Kidney epithelial cell (primary cell): ENCODE measurements around the gene ATP5PB. TPM values are rescaled to one million over a fixed set of nuclear protein-coding genes. Genes with fewer than 3 reads are reported as not detected.
A peak's percentile ranks its signal among the peaks of the same experiment; 100 is the strongest.

Experiments
- DNase-seq: peaks from one replicate; pipeline ENCODE4 v3.0.0-alpha.2; 2010; ENCODE audit warnings: low read depth
- H3K27me3 ChIP-seq: 2 replicates; pipeline ENCODE4 v1.6.0; 2011; ENCODE audit warnings: low read length; ENCODE audit not compliant: control insufficient read depth, insufficient read depth
- H3K36me3 ChIP-seq: 2 replicates; pipeline ENCODE4 v1.5.1; 2011; ENCODE audit warnings: low read length; ENCODE audit not compliant: control insufficient read depth, insufficient read depth
- H3K4me3 ChIP-seq: 2 replicates; pipeline ENCODE4 v1.5.1; 2011; ENCODE audit warnings: low read depth, mild to moderate bottlenecking, control low read depth, low read length
- total RNA-seq: library from RNA; depleted of rRNA; stranded (reverse); fragments of >200 nt; gene quantifications from 2 replicates; pipeline ENCODE4 v1.2.3, GENCODE V29; 2015
- TF ChIP-seq, protein P1 (sequence below): IDR thresholded peaks from 2 replicates; pipeline ENCODE4 v1.5.1; 2011; ENCODE audit warnings: mild to moderate bottlenecking, moderate library complexity, low read length, control low read depth, inconsistent platforms; ENCODE audit not compliant: insufficient read depth, poor library complexity, severe bottlenecking

ATP5PB gene
- total RNA-seq, 1 donor from 2014 or later = 224 TPM

DNA sequence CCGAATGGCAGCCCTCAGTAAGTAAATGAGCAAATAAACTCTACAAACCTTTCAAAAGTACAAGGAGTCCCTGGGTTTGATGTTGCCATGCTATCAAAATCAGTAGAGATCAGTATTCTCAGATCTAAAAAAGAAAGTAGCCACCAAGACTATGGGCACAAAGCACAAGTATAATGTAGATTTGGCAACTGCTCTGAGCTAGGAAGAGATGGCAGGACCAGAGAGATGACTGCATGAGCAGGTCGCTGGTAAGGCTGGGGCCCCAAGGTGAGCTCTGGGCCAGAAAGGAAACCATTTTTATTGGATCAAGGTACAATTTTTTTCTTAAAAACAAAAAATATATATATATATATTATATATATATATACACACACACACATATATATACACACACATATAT, 57.3 kb downstream of the ATP5PB start:
- TF ChIP-seq, protein P1, sequence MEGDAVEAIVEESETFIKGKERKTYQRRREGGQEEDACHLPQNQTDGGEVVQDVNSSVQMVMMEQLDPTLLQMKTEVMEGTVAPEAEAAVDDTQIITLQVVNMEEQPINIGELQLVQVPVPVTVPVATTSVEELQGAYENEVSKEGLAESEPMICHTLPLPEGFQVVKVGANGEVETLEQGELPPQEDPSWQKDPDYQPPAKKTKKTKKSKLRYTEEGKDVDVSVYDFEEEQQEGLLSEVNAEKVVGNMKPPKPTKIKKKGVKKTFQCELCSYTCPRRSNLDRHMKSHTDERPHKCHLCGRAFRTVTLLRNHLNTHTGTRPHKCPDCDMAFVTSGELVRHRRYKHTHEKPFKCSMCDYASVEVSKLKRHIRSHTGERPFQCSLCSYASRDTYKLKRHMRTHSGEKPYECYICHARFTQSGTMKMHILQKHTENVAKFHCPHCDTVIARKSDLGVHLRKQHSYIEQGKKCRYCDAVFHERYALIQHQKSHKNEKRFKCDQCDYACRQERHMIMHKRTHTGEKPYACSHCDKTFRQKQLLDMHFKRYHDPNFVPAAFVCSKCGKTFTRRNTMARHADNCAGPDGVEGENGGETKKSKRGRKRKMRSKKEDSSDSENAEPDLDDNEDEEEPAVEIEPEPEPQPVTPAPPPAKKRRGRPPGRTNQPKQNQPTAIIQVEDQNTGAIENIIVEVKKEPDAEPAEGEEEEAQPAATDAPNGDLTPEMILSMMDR = no peak
- Histone ChIP-seq H3K27me3 (no peaks in the 10 kb centered on the region), H3K36me3 (no peaks in the 10 kb centered on the region), H3K4me3 (no peak overlapping the region)
- DNase-seq = no peak

DNA sequence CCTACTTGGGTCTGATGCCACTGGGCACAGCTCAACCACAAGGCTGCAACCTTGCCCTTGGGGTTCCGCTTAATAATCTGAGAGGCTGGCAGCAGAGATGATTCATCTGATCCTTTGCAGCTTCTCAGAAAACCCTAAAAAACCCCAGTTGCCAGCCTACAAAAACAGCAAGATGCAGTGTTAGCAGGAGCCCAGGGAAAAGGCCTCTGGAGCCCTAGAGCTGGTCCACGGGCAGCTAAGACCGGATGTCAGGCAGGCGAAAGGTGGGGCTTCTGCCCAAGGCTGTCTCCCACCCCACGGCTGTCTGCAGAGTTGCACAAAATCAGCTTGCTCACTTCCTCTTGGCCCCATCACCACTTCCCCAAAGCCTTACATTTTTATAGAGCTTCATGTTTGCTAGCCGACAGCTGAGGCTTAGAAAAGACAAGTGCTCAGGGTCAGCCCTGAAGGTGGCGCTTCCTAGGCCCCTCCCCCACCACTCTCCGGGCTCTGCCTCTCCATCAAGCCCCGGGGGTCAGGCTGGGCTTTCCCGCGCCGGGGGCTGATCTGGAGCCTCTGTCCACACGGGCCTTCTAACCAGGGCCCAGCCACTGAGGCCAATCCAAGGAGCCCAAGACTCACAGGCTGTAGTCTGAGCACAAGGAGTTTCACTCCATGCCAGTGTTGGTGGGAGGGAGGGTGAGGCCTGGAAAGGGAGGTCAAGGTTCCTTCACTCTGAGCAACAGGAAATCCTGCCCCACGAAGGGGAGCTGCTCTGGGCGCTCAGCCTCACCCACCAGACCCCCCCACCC, 58.3 kb downstream of the ATP5PB start:
- DNase-seq = no peak
- Histone ChIP-seq H3K4me3 (no peak overlapping the region), H3K36me3 (no peaks in the 10 kb centered on the region), H3K27me3 (no peaks in the 10 kb centered on the region)
- TF ChIP-seq, protein P1 = peak; percentile 41

DNA sequence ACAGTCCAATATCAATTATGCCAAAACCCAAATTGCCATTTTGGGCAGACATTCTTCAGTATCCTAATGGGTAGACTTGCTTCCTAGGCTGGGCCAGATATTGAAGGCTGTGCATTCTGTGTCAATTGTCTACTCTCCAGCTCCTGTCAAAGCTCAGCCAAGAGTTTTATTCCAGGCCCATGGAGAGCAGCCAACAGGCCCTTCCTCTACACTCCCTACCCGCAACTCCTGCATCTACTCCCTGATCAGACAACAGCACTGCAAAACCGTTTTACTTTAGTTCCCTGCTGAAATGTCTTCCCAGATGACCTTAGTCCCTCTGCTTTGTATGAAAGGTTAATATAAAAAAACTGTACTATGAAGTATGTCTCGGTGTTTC, 60.7 kb downstream of the ATP5PB start:
- no peaks in the 10 kb centered on the region for H3K27me3 ChIP-seq
- no peak for DNase-seq

DNA sequence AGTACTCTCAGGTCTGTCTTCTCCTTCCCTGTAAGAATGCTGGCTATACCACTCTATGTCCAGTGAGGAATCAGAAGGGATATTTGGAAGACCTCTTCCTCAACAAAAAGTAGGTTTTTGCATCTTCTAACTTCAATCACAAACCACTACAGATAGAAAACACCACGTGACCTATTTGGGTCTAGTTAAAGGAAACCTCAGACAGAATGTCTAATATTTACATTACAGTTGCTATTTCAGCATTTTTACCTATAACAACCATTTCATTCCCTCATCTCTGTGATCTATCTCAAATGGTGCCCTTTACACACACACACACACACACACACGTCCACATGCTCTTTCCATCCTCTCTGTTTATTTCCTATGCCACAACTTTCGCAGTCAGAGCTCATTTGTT, 62.1 kb downstream of the ATP5PB start:
- no peak for DNase-seq
- H3K36me3 ChIP-seq = no peaks in the 10 kb centered on the region
- TF ChIP-seq, protein P1 = no peak
- H3K4me3 ChIP-seq = no peak overlapping the region
- no peaks in the 10 kb centered on the region for H3K27me3 ChIP-seq

More for the DNA sequence above, 60.7 kb downstream of the ATP5PB start:
- Histone ChIP-seq H3K4me3 (no peak overlapping the region), H3K36me3 (no peaks in the 10 kb centered on the region)
- TF ChIP-seq, protein P1 = no peak

Other genes with a start within 250 kb of the ATP5PB start
- gene DENND2D, start 248.8 kb upstream of the ATP5PB start, total RNA-seq = 13.2 and 16.6 TPM in 2 replicates
- gene CHI3L2, start 221.8 kb upstream of the ATP5PB start, total RNA-seq = 3.2 and 7.5 TPM in 2 replicates
- gene CHIA, start 158.6 kb upstream of the ATP5PB start, total RNA-seq = not detected in 2 replicates
- gene OVGP1, start 21.7 kb upstream of the ATP5PB start, total RNA-seq = 0.96 and 1.5 TPM in 2 replicates
- gene WDR77, start 208 bp upstream of the ATP5PB start, total RNA-seq = 39.7 and 40.5 TPM in 2 replicates
- 0.07 and 0.08 TPM in 2 replicates for gene C1orf162, start 24.5 kb downstream of the ATP5PB start, total RNA-seq
- not detected in 2 replicates for gene ADORA3, start 54.2 kb downstream of the ATP5PB start, total RNA-seq
- gene TMIGD3, start 54.2 kb downstream of the ATP5PB start, total RNA-seq = not detected in 2 replicates
- 39.2 and 42.8 TPM in 2 replicates for gene RAP1A, start 170.3 kb downstream of the ATP5PB start, total RNA-seq